Camera-type eye (tissue), 1 donor: ENCODE data around the gene LMAN2L. TPM values are rescaled to one million over a fixed set of nuclear protein-coding genes. Genes with fewer than 3 reads are reported as not detected.

ENCODE experiments used
- total RNA-seq: library from RNA; depleted of rRNA; stranded (reverse); fragments of >200 nt; gene quantifications from one replicate; pipeline ENCODE4 v1.2.3, GENCODE V29; 2014

The LMAN2L gene
- total RNA-seq: 35.9 TPM

GRCh38 chr2:96739633-96740428 lies at the start of gene LMAN2L:
Gene LMAN2L (minus strand): TSS chr2:96740064. CDS start chr2:96740040, 24 bp downstream.

GRCh38 chr2:96760036-96760985 lies 20.4 kb upstream of the LMAN2L start, which contains the start of gene CNNM4:
Gene CNNM4 (plus strand): TSS chr2:96760902. CDS start chr2:96761000, 98 bp downstream.

Other genes with a start within 250 kb of the LMAN2L start
- 0.27 TPM for gene NEURL3, start 234.7 kb downstream of the LMAN2L start, total RNA-seq
- 9.1 TPM for gene ARID5A, start 203.3 kb downstream of the LMAN2L start, total RNA-seq
- 77.7 TPM for gene KANSL3, start 101.8 kb downstream of the LMAN2L start, total RNA-seq
- 0.60 TPM for gene FER1L5, start 97.3 kb downstream of the LMAN2L start, total RNA-seq
- 26.2 TPM for gene CNNM4, start 20.8 kb upstream of the LMAN2L start, total RNA-seq
- gene CNNM3, start 76.2 kb upstream of the LMAN2L start, total RNA-seq: 27.4 TPM
- 24.0 TPM for gene ANKRD23, start 104.0 kb upstream of the LMAN2L start, total RNA-seq
- gene ANKRD39, start 118.0 kb upstream of the LMAN2L start, total RNA-seq: 19.5 TPM
- 57.8 TPM for gene SEMA4C, start 130.0 kb upstream of the LMAN2L start, total RNA-seq
- 0.49 TPM for gene FAM178B, start 246.5 kb upstream of the LMAN2L start, total RNA-seq